Measurements from ENCODE around the gene PRR30.
A peak's percentile ranks its signal among the peaks of the same experiment; 100 is the strongest.

PRR30 gene

DNA sequence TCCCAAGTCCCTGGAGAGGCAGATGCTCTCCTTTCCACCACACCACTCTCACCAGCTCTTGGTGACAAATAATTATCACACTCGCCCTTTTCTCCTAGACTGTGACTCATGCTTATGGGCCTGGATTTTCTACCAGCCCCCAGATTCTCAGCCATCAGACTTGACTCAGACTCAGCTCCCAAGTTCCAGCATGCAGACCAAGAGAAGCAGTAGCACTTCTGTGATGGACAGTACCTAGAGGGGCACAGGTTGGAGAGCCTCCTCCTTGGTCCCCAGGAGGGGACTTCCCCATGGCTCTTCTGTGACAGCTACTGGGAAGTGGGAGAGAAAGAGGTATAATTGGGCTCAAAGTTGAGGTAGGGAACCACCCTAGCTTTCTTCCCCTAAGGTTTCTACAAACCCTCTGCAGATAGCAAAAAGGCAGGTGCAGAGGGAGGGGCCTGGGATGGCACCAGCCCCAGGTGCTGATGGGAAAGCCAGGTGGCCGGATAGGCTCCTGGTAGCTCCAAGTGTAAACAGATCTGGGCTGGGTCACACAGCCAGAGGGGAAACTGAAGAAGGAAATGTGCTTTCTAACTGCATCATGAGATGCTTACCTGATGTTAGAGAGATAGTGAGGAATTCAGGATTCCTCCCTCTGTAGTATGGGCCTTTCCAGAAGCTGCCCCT, 13.7 kb upstream of the PRR30 start:
- no peak for DNase-seq

DNA sequence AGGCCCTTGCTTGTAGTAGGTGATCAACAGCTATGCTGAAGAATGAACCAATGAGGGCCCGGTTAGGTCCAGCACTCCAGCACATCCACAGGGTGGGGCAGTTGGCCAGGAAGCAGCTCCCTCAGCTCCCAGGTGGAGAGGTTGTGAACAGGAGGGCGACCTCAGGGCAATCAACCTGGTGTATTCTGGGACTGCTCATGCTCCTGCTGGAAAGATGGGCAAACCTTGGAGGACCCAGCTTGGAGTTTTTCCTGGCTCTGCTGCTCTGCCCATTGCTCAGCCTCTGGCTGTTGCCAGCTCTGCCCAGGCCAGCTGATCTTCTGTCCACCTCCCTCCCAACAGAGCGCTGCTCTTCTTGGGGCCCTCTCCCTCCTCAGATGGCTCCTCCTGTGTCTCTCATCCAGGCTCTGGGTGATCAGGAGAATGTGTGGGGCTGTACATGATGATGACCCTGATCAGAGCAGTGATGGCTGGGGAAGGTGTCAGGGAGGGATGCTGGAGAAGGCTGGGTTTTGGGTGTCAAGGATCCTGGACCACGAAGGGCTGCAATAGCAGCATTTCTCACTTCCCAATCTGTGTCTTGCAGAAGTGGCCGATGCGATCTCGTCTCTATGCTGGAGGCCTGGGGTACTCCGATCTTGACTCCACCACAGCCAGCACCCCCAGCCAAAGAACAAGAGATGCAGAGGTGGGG, 13.0 kb upstream of the PRR30 start:
- no peak for DNase-seq

DNA sequence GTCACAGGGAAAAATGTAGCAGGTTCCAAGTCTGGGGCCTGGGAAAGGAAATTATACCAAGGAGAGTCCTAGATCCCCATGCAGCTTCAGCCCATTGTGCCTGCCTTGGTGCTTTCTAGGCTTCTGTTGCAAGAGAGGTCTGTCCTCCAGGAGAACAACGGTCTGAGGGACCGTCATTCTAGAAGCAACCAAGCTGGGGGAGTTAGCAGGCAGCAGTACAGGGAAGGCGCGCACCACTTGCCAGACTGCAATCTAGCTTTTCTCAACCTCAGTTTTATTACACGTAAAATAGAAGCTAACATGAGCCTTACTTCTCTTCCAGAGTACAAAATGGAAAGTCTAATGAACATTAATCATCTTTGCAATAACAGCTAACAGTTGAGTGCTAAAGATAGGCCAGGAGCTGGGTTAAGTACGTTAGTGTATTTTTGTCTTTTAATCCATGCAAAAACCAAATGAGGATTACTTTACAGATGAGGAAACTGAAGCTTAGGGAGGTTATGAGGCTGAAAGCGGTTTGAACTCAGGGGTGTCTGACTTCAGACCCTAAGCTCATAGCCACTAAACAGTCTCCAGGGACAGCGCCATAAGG, 11.5 kb upstream of the PRR30 start:
- DNase-seq, result peak; percentile 77

DNA sequence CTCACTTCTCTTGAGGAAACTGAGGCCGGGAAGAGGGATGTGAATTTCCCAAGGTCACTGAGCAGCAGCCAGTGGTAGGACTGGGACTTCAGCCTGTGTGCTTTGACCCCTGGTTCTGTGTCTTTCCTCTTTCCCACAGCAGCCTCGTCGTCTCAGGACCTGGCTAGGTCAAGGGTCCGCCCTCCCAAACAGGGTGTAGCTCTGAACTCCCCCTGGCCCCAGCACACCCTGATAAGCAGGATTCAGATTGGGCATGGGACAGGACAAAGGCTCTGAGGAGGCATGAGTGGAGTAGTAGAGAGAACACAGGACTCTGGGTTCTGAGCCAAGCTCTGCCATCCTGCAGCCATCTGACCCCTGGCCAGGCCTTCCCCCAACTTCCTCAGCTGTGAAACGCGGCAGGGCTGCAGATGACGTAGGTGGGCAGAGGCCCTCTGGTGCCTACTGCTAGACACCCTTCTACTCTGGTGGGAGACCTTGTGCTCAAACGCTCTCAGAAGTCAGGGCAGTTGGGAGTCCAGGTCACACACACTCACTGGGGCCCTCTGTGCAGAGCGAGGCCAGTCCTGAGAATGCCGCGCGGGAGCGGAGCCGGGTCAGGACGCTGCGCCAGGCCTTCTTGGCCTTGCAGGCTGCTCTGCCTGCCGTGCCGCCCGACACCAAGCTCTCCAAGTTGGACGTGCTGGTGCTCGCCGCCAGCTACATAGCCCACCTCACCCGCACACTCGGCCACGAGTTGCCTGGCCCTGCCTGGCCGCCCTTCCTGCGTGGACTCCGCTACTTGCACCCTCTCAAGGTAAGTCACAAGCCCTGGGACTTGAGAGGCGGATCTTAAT, 10.6 kb upstream of the PRR30 start:
- no peak for DNase-seq

DNA sequence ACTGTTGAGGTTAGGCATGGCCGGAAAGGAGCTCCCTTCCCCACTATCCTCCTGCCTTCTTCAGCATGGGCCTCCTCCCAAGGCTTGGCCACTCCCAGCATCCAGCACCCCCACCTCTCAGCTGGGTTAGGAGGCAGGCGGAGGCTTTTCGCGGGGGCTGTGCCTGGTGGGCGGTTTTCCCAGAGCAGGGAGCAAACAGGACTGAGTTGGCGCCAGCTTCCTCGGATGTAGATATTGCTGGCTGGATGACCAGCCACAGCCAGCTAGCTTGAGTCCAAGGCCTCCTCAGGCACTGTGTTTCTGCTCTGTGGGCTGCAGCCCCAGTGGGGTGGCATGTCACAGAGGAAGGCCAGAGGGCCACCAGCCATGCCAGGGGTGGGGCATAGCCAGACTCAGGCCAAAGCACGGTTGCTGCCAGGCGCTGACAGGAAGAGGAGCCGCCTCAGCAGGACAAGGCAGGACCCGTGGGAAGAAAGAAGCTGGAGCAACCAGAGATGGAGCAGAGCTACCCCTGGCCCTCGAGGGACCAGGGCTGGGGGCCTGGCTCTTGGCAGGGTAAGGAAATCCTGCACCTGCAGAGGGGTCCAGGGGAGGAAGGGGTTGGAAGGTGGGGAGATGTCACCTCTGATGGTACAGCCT, 9.7 kb upstream of the PRR30 start, which contains the start of gene TCF23:
Gene TCF23 (plus strand): TSS at position 204 of the 639 bp plus-strand sequence. CDS start 130 bp downstream, at position 334.
- DNase-seq, result no peak

DNA sequence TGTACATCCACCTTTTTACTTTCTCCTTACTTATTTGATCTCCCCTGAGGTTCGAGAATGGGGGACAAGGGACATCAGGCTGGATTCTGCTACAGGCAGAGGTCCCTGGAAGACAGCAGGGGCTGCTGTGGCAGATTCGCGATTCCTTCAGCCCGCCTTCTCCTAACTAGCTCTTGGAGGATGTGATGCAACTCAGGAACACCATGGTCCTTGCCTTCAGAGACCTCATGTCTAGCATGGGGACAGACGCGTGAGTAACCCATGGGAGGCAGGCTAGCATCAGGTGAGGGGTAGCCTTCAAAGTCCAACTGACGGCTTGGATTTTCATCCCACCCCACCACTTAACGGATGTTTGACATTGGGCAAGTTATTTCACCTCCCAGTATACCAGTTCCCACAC, 8.7 kb upstream of the PRR30 start:
- no peak for DNase-seq

DNA sequence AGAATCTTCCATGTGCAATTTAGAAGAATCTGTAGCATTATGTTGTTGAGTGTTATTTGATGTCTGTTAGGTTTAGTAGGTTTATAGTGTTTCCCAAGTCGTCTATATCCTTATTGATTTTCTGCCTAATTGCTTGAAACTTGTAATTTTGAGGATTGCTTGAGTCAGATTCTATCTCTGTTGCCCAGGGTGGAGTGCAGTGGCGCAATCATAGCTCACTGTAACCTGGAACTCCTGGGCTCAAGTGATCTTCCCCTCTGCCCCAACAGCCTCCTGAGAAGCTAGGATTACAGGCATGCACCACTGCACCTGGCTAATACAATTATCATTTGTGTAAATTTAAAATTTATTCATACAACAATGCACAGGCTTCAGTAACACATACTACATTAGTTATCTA, 6.5 kb upstream of the PRR30 start:
- DNase-seq, result no peak

DNA sequence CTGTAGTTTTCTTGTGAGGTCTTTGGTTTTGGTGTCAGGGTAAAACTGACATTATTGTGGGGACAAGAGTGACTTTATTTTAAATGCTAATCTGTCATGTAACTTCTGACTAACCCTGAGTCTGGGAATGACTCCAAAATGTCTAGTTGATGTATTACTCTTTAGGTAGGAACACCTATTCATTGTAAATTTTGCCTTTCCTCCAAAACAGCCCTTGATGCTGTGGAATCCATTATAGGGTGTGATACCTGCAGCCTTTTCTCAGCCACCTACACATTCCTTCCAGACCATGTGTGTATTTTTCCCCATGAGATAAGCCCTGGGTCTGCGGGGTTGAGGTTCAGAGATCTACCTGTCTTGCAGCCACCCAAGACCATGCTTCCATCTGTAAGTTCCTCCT, 4.1 kb upstream of the PRR30 start:
- DNase-seq, result no peak

DNA sequence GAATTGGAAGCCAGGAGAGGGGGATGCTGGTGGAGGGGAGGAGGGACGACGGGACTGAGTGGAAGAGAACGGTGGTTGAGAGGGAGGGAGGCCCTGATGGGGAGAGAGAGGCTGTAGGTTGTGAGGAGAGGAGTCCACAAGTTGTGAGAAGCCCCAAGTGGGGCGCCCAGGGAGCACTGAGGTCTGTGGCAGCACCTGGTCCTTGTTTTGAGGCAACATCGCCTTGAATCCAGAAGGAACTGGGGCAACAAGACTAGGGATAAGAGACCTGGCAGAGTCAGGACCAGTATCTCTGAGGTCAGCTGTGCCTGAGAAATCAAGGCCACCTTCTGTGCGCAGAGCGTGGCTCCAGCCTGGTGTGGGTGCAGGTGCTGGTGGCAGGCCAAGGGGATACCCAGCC, 1.1 kb downstream of the PRR30 start:
- DNase-seq, result no peak

DNA sequence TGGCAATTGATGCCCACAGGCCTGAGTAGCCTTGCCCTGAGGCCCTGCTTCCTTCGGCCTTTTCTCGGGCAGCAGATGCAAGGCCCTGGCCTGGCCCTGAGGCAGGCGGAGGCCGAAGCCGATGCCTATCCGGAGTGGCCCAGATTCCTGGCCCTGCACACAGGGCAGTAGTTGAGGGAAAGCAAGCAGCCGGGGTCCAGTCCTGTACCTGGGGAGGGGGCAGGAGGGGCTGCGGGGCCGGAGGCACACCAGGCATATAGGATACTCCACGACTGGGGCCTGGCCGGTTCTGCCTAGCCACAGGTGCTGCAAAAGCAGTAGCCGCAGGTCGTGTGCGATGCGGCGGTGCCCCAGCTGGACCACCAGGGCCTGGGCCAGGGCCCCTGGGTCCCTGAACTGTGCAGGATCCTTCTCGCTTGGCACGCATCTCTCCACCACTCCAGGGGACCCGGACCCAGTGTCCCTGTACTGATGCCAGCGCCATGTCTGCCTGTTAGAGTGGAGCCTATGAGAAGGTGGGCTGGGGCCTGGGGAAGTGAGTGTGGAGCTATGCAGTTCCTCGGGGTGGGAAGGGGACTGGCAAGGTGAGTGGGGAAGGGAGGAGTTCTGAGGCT, 1.8 kb downstream of the PRR30 start:
- no peak for DNase-seq

DNA sequence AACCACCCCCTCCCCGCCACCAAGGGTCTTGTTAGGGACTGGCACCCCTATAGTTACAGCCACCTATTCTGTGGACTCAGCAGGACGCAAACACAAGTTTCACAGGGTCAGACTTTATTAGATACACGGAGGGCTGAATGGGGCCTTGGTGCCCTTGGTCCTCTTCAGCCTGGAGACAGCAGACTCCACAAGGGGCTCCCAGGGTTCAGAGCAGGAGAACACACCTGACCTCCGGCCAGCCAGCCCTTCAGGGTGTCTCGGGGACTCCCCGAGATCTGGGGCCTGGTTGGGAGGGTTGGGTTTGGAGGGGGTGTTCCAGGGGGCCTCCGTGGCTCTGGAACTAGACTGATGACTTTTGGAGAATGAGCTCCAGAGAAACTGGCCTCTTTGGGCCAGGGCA, 2.5 kb downstream of the PRR30 start:
- DNase-seq, result no peak

DNA sequence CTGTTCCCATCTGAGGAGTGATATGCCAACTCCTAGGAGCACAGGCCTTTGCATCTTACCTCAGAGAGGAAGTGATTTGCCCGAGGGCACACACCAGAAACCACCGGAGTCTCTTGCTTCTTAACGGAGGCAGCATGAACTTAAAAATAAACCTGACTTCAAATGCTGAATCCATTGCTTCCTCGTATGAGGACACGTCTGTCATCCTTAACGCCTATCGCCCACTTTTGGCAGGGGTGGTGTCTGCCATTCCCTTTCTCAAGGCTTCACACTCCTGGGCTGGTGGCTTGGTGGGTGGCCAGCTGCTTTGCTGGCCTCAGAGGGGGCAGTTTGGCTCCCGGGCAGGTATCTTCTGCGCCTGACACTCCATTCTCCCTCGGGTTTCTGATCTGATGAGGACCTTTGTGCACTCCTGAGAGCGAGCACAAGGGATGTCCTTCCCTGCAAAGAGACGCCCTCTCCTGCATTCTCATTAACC, 3.7 kb downstream of the PRR30 start:
- no peak for DNase-seq

DNA sequence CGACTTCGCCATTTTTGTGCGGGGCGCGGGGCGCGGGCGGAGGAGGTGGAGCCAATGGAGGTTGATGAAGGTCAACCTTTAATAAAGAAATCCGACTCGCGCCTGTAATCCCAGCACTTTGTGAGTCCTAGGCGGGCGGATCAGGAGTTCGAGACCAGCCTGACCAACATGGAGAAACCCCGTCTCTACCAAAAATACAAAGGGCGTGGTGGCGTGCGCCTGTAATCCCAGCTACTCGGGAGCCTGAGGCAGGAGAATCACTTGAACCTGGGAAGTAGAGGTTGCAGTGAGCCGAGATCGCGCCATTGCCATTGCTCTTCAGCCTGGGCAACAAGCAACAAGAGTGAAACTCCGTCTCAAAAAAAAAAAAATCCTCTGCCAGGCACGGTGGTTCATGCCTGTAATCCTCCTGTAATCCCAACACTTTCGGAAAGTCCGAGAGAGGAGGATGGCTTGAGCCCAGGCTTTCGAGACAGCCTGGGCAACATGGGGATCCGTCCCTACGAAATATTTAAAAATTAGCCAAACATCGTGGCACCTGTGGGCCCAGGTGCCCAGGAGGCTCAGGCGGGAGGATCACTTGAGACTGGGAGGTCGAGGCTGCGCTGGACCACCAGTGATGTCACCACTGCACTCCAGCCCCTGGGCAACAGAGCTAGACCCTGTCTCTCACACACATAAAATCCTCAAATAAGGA, 4.3 kb downstream of the PRR30 start:
- DNase-seq, result no peak

DNA sequence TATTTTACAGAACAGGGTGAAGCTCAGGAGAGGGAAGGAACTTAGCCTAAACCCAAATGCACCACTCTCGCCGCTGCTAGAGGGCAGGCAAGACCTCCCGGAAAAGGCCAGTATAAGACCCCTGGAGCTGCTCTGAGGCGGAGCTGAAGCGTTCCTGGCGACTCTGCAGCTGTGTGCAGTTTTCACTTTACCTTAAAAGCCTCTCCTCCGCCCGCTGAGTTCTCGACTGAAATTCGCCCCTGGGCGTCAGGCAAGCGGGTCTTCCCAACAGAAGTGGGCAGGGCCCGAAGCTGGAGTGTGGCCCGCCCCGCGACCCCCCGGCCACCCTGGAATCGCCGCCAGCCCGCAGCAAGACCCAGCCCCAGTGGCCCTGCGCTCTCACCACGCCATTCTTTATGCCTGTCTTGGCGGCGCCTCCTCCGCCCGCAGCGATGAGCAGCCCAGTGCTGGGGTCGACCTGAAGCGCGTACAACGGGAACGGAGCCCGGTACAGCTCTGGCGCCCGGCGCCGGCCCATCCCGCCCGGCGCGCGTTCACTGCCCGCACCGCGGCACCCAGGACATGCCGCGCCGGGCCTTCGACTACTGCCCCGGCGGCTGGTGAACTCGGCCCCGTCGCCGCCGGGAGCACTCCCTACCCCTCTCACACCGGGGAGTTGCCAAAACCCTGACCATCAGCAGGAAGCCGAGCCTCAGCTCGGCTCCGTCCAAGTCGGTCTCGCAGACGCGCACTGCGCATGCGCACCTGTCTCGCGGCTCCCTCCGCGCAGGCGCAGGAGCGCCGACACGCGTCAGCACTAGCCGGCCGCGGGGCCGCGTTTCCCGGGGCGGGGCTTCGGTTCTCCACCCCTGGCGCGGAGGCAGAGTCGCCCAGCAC, 5.1 kb downstream of the PRR30 start, which contains the start of gene PREB:
Gene PREB (minus strand): TSS at position 732 of the 876 bp plus-strand sequence. CDS start 215 bp downstream, at position 517.
- DNase-seq, result peak; percentile 99

DNA sequence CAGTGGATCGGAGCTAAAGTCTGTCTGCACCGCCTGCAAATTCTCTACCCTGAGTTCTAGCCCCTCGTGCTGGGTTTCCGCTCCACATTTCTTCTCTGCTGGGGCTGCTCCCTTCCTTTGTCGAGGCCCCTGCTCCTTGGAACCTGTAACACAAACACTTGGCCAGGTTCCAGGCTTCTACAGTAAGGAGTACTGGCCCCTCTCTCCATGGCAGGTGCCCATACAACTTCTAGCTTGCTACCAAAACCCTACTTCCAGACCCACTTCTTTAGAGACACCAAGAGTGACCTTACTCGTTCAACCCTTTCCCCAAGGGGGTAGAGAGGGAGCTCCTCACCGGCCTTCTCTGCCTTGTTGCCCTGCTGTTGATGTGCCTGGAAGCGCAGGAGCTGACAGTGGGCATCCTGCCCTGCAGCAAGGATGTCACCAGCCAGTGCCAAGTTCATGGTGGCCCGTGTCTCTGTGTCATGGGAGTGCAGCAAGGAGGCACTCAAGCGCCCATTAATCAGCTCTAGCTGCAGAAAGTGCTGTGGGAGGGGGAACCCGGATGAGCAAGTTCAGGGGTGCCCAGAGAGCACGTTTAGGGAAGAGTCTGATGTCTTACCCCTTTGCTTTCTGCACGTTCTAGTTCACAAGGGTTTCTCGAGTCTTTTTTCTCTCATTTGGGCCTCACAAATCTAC, 5.9 kb downstream of the PRR30 start:
- no peak for DNase-seq

DNA sequence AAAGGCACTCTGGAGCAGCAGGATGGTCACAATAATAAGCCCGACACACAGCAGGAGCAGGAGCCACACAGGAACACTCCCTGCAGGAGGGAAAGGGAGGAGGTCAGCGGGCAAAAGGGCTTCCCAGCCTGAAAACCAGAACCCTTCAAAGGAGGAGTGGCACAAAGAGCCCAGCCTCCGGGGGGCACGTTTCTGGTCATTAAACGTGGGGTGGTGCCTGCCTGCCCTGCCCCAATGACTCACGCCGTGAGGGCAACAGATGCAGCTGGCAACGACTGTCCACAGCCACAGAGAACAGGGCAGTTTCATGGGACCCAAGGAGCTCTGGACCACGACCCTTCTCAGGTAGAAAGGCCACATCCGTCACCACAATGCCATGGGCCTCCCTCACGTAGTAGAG, 7.8 kb downstream of the PRR30 start:
- no peak for DNase-seq

DNA sequence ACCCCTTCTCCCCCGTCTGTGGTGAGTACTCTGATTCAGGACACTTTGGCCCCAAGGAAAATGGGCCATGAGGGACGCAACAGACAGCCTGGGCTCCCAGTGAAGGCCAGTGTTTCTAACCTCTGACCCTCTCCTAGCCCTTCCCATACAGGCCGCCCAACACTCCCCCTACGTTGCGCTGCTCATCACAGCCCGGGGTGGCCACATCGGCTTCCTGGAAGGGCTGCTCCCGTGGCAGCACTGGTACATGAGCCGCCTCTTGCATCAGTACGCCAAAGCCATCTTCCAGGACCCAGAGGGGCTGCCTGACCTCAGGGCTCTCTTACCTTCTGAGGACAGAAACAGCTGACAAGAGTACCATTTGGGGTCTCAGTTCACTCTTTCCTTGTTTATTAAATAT, 8.8 kb downstream of the PRR30 start:
- no peak for DNase-seq

DNA sequence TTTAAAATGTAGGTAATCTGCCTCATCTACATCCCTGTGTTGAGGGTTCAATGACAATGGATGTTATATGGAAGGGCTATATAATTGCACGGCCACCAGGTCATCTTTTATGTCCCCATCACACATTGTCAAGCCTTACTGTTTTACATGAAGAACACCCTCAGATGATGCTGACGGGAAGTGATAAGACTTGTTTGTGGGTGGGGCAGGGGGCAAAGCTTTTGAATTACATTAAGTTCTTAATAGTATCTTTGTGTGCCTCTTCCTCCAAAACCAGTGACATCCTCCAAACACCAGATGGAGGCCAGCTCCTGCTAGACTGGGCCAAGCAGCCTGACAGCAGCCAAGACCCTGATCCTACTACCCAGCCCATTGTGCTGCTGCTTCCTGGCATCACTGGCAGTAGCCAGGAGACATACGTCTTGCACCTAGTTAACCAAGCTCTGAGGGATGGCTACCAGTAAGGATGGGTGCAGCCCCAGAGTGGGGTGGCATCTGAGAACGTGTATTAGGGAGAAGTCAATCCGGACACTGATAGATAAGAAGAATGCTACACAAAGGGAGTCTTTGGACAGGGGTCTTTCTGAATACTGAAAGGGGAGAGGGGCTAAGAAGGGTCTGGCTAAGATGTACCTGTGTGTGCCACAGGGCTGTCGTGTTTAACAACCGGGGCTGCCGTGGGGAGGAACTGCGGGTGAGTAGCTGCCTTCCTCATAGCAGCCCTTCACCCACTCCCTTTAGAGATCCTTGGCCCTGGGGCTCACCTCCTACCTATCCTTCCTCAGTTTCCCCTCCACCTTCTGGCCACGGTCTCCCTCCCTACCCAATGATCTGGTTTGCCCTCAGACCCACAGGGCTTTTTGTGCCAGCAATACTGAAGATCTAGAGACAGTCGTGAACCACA, 10.3 kb downstream of the PRR30 start:
- DNase-seq, result no peak
